H9 (cell line): ENCODE results near the gene NHS. TPM values are rescaled to one million over a fixed set of nuclear protein-coding genes. Genes with fewer than 3 reads are reported as not detected.

Experiments
- DNase-seq: peaks from one replicate; pipeline ENCODE4 v3.0.0-alpha.2; 2017
- H2AFZ ChIP-seq: one replicate; pipeline ENCODE4 v1.6.1; 2013; ENCODE audit warnings: mild to moderate bottlenecking, low read length, control low read depth, moderate library complexity
- H2AK5ac ChIP-seq: 2 replicates; pipeline ENCODE4 v1.6.1; 2013; ENCODE audit warnings: low read length, control low read depth, mixed read lengths; ENCODE audit not compliant: insufficient read length
- H2BK120ac ChIP-seq: one replicate; pipeline ENCODE4 v1.6.1; 2013; ENCODE audit warnings: low read depth, mild to moderate bottlenecking, low read length, control low read depth, inconsistent platforms; ENCODE audit not compliant: poor library complexity, severe bottlenecking
- H2BK12ac ChIP-seq: 2 replicates; pipeline ENCODE4 v1.6.1; 2013; ENCODE audit warnings: low read length, control low read depth, mixed read lengths, low read depth; ENCODE audit not compliant: insufficient read length
- H2BK15ac ChIP-seq: 2 replicates; pipeline ENCODE4 v1.6.1; 2013; ENCODE audit warnings: low read depth, low read length, control low read depth
- H2BK20ac ChIP-seq: one replicate; pipeline ENCODE4 v1.6.1; 2013; ENCODE audit warnings: low read depth, mild to moderate bottlenecking, low read length, control low read depth, inconsistent platforms; ENCODE audit not compliant: poor library complexity, severe bottlenecking
- H2BK5ac ChIP-seq: 2 replicates; pipeline ENCODE4 v1.6.1; 2013; ENCODE audit warnings: low read length, control low read depth, mixed read lengths; ENCODE audit not compliant: insufficient read length
- H3K14ac ChIP-seq: 2 replicates; pipeline ENCODE4 v1.6.1; 2013; ENCODE audit warnings: low read length, control low read depth; ENCODE audit not compliant: insufficient read depth
- H3K18ac ChIP-seq: 2 replicates; pipeline ENCODE4 v1.6.1; 2013; ENCODE audit warnings: low read depth, mild to moderate bottlenecking, mixed read lengths, low read length, control low read depth; ENCODE audit not compliant: insufficient read length
- H3K23ac ChIP-seq: 2 replicates; pipeline ENCODE4 v1.6.1; 2013; ENCODE audit warnings: low read length, control low read depth, mixed read lengths, low read depth; ENCODE audit not compliant: insufficient read length
- H3K23me2 ChIP-seq: 2 replicates; pipeline ENCODE4 v1.6.1; 2013; ENCODE audit warnings: low read depth, mild to moderate bottlenecking, mixed read lengths, low read length, control low read depth; ENCODE audit not compliant: insufficient read length, poor library complexity, severe bottlenecking
- H3K27ac ChIP-seq: 2 replicates; pipeline ENCODE4 v1.5.1; 2013; ENCODE audit warnings: low read length, control low read depth, mixed read lengths, low read depth; ENCODE audit not compliant: insufficient read length
- H3K27me3 ChIP-seq: 2 replicates; pipeline ENCODE4 v1.6.1; 2013; ENCODE audit warnings: low read length, control low read depth, inconsistent platforms; ENCODE audit not compliant: insufficient read depth
- H3K4ac ChIP-seq: 2 replicates; pipeline ENCODE4 v1.6.1; 2013; ENCODE audit warnings: low read depth, mild to moderate bottlenecking, control low read depth, inconsistent platforms, low read length, moderate library complexity
- H3K4me1 ChIP-seq: 2 replicates; pipeline ENCODE4 v1.6.1; 2013; ENCODE audit warnings: low read length, control low read depth, inconsistent platforms; ENCODE audit not compliant: insufficient read depth
- H3K4me2 ChIP-seq: 2 replicates; pipeline ENCODE4 v1.6.1; 2013; ENCODE audit warnings: low read length, control low read depth, mixed read lengths; ENCODE audit not compliant: insufficient read length, insufficient read depth
- H3K56ac ChIP-seq: 2 replicates; pipeline ENCODE4 v1.6.1; 2013; ENCODE audit warnings: low read depth, mild to moderate bottlenecking, mixed read lengths, low read length, control low read depth; ENCODE audit not compliant: insufficient read length
- H3K79me1 ChIP-seq: 2 replicates; pipeline ENCODE4 v1.6.1; 2013; ENCODE audit warnings: low read depth, mild to moderate bottlenecking, moderate library complexity, low read length, control low read depth, inconsistent platforms; ENCODE audit not compliant: insufficient read depth, poor library complexity, severe bottlenecking
- H3K79me2 ChIP-seq: 2 replicates; pipeline ENCODE4 v1.6.1; 2013; ENCODE audit warnings: low read length, control low read depth, inconsistent platforms; ENCODE audit not compliant: insufficient read depth
- H3K9ac ChIP-seq: 2 replicates; pipeline ENCODE4 v1.6.1; 2013; ENCODE audit warnings: low read length, control low read depth, mixed read lengths; ENCODE audit not compliant: insufficient read length; ENCODE audit errors: extremely low read depth
- H3K9me3 ChIP-seq: one replicate; pipeline ENCODE4 v1.6.1; 2013; ENCODE audit warnings: low read depth, low read length, inconsistent platforms; ENCODE audit not compliant: control insufficient read depth
- H3T11ph ChIP-seq: one replicate; pipeline ENCODE4 v1.6.1; 2013; ENCODE audit warnings: mild to moderate bottlenecking, low read length, control low read depth, inconsistent platforms
- H4K20me1 ChIP-seq: one replicate; pipeline ENCODE4 v1.6.1; 2013; ENCODE audit not compliant: control insufficient read depth, insufficient read length, insufficient read depth
- H4K5ac ChIP-seq: 2 replicates; pipeline ENCODE4 v1.6.1; 2013; ENCODE audit warnings: low read depth, mild to moderate bottlenecking, mixed read lengths, low read length, control low read depth; ENCODE audit not compliant: insufficient read length
- H4K8ac ChIP-seq: replicated peaks from 2 replicates; pipeline ENCODE4 v1.6.1; 2013; ENCODE audit warnings: low read length, control low read depth, mixed read lengths, low read depth; ENCODE audit not compliant: insufficient read length
- H4K91ac ChIP-seq: 2 replicates; pipeline ENCODE4 v1.6.1; 2013; ENCODE audit warnings: low read depth, mild to moderate bottlenecking, moderate library complexity, mixed read lengths, low read length, control low read depth; ENCODE audit not compliant: insufficient read length
- H3K27ac Mint-ChIP-seq, 3 experiments: 2 replicates in 2 of 3; 3 replicates in 1 of 3; pipeline ENCODE4 v1.8.0; 2020 to 2021; ENCODE audit warnings: mixed read lengths in 3 of 3, mild to moderate bottlenecking in 1 of 3, moderate library complexity in 1 of 3
- H3K27me3 Mint-ChIP-seq: 2 replicates; pipeline ENCODE4 v1.8.0; 2021; ENCODE audit warnings: low read depth, mild to moderate bottlenecking, moderate library complexity, mixed read lengths
- H3K36me3 Mint-ChIP-seq, 3 experiments: 2 replicates in 2 of 3; 3 replicates in 1 of 3; pipeline ENCODE4 v1.8.0; 2020 to 2021; ENCODE audit warnings: low read depth in 3 of 3, mixed read lengths in 3 of 3; ENCODE audit not compliant: insufficient read depth in 1 of 3
- H3K4me1 Mint-ChIP-seq, 2 experiments: 2 replicates each; pipeline ENCODE4 v1.8.0; 2020; ENCODE audit warnings: mixed read lengths in 2 of 2
- H3K4me3 Mint-ChIP-seq, 2 experiments: 2 replicates in 1 of 2; 3 replicates in 1 of 2; pipeline ENCODE4 v1.8.0; 2020 to 2021; ENCODE audit warnings: mild to moderate bottlenecking in 2 of 2, mixed read lengths in 2 of 2, moderate library complexity in 1 of 2
- H3K9me3 Mint-ChIP-seq, 2 experiments: 2 replicates in 1 of 2; 3 replicates in 1 of 2; pipeline ENCODE4 v1.8.0; 2020; ENCODE audit warnings: mild to moderate bottlenecking in 2 of 2, mixed read lengths in 2 of 2, moderate library complexity in 1 of 2
- WGBS: extraction: QIAGEN DNeasy Blood & Tissue Kit; methylation state at CpG from one replicate; pipeline ENCODE4 v1.1.7; 2013; ENCODE audit warnings: missing lambda C conversion rate, low lambda C conversion rate, mixed read lengths; ENCODE audit not compliant: insufficient read length; ENCODE audit errors: extremely low coverage; 5-methylcytosine and 5-hydroxymethylcytosine counted together
- total RNA-seq: library from RNA; stranded (reverse); gene quantifications from 2 replicates; pipeline ENCODE4 v1.2.1, GENCODE V29; 2021
- TF ChIP-seq, protein P1 (sequence below): fragments of 200-600 bp; sonication (generic); conservative IDR thresholded peaks from 3 replicates; pipeline ENCODE4 v1.8.0; 2021; ENCODE audit warnings: antibody characterized with exemption, mild to moderate bottlenecking

NHS gene
- total RNA-seq, 1 experiment from 2014 or later: 8.7 TPM

DNA sequence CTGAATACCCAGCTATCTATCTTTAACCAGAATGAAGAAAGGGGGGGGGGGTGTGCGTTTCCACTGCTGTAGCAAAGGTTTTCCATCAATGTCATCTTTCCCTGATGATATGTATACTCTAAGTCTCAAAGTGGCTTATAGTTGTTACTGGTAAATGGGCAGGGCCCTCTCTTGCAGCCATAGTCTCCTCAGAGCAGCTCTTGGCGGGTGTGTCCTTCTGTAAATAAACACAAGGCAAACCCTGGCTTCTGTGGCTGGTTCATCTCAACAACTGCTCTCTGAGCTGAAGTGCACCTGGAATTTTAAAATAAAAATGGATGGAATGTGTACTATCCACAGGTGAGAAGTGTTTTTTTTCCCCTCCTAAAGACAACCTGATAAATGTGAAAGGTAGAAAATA lies 304.8 kb downstream of the NHS start:
- no peak overlapping the region for H3K27ac Mint-ChIP-seq
- no peaks in the 10 kb centered on the region for H3K79me2 ChIP-seq
- H2BK20ac ChIP-seq: no peak overlapping the region
- H3K9ac ChIP-seq: no peak overlapping the region
- H3K4me1 ChIP-seq: no peaks in the 10 kb centered on the region; the same call in 1 of the 2 replicates
- peaks cover 17 to 20% of the 10 kb centered on the region in 2 experiments for H3K4me1 Mint-ChIP-seq
- no peaks in the 10 kb centered on the region for H3K27me3 ChIP-seq
- no peak overlapping the region for H3K4ac ChIP-seq
- H3K4me2 ChIP-seq: no peak overlapping the region
- H4K20me1 ChIP-seq: no peaks in the 10 kb centered on the region
- H3K36me3 Mint-ChIP-seq: no peaks in the 10 kb centered on the region
- no peak for DNase-seq
- no peak overlapping the region for H3K27ac ChIP-seq
- H2BK5ac ChIP-seq: no peak overlapping the region
- no peak overlapping the region for H3K4me3 Mint-ChIP-seq
- no peak overlapping the region for H2AK5ac ChIP-seq
- no peak overlapping the region for H3K14ac ChIP-seq
- no peak overlapping the region for H2BK15ac ChIP-seq
- no peak overlapping the region for H2AFZ ChIP-seq
- no peak overlapping the region for H3K56ac ChIP-seq
- TF ChIP-seq, protein P1, sequence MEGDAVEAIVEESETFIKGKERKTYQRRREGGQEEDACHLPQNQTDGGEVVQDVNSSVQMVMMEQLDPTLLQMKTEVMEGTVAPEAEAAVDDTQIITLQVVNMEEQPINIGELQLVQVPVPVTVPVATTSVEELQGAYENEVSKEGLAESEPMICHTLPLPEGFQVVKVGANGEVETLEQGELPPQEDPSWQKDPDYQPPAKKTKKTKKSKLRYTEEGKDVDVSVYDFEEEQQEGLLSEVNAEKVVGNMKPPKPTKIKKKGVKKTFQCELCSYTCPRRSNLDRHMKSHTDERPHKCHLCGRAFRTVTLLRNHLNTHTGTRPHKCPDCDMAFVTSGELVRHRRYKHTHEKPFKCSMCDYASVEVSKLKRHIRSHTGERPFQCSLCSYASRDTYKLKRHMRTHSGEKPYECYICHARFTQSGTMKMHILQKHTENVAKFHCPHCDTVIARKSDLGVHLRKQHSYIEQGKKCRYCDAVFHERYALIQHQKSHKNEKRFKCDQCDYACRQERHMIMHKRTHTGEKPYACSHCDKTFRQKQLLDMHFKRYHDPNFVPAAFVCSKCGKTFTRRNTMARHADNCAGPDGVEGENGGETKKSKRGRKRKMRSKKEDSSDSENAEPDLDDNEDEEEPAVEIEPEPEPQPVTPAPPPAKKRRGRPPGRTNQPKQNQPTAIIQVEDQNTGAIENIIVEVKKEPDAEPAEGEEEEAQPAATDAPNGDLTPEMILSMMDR: no peak
- H3K27me3 Mint-ChIP-seq: peaks cover 3% of the 10 kb centered on the region; the same call in 1 of the 2 replicates
- no peak overlapping the region for H2BK12ac ChIP-seq
- H4K5ac ChIP-seq: no peak overlapping the region
- no peaks in the 10 kb centered on the region for H3K79me1 ChIP-seq
- no peaks in the 10 kb centered on the region for H3K9me3 ChIP-seq
- H4K91ac ChIP-seq: no peak overlapping the region
- no peak overlapping the region for H3K18ac ChIP-seq
- WGBS: no CpG with 5 or more reads among the region's 2 CpGs
- H3K23me2 ChIP-seq: no peaks in the 10 kb centered on the region
- H4K8ac ChIP-seq: no peak overlapping the region
- no peak overlapping the region for H3K23ac ChIP-seq
- H3T11ph ChIP-seq: no peak overlapping the region
- no peaks in the 10 kb centered on the region for H3K9me3 Mint-ChIP-seq
- no peak overlapping the region for H2BK120ac ChIP-seq
